VCaP (cell line): ENCODE measurements around the gene NFATC1.
"Not testable (repeated sequence)": the region's sequence is repeated elsewhere in the genome, so short reads cannot be mapped to it uniquely, and the experiment has no call there.

Experiments
- H3K27ac ChIP-seq: fragments of 450-650 bp; 2 replicates; pipeline ENCODE4 v1.5.1; 2017
- TF ChIP-seq, protein P1 (sequence below): fragments of 450-650 bp; conservative IDR thresholded peaks from 2 replicates; pipeline ENCODE4 v1.5.1; 2017; ENCODE audit warnings: mild to moderate bottlenecking, moderate library complexity

NFATC1 gene

GRCh38 chr18:79496978-79497637, 101.4 kb downstream of the NFATC1 start:
- H3K27ac ChIP-seq = no peak overlapping the region
- TF ChIP-seq, protein P1, sequence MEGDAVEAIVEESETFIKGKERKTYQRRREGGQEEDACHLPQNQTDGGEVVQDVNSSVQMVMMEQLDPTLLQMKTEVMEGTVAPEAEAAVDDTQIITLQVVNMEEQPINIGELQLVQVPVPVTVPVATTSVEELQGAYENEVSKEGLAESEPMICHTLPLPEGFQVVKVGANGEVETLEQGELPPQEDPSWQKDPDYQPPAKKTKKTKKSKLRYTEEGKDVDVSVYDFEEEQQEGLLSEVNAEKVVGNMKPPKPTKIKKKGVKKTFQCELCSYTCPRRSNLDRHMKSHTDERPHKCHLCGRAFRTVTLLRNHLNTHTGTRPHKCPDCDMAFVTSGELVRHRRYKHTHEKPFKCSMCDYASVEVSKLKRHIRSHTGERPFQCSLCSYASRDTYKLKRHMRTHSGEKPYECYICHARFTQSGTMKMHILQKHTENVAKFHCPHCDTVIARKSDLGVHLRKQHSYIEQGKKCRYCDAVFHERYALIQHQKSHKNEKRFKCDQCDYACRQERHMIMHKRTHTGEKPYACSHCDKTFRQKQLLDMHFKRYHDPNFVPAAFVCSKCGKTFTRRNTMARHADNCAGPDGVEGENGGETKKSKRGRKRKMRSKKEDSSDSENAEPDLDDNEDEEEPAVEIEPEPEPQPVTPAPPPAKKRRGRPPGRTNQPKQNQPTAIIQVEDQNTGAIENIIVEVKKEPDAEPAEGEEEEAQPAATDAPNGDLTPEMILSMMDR = no peak

- TF ChIP-seq, protein P1 = no peak
- H3K27ac ChIP-seq = no peak overlapping the region
These were observed 101.9 kb downstream of the NFATC1 start for GRCh38 chr18:79497638-79498081.

DNA sequence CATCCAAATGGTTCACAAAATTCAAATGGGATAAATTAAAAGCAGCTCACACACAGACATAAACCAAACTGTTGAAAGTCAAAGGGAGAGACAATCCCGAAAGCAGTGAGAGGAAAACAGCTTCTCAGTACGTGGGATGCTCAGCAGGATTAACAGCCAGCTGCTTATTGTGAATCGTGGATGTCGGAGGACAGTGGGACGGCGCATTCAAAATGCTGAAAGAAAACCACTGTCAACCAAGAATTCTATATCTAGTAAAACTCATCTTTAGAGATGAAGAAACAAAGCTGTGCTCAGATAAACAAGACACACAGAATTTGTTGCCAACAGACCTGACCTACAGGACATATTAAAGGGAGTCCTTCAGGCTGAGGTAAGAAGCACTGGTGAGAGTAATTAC, 102.9 kb downstream of the NFATC1 start:
- no peak overlapping the region for H3K27ac ChIP-seq
- TF ChIP-seq, protein P1 = no peak

GRCh38 chr18:79501006-79501405, 105.3 kb downstream of the NFATC1 start:
- TF ChIP-seq, protein P1 = no peak

DNA sequence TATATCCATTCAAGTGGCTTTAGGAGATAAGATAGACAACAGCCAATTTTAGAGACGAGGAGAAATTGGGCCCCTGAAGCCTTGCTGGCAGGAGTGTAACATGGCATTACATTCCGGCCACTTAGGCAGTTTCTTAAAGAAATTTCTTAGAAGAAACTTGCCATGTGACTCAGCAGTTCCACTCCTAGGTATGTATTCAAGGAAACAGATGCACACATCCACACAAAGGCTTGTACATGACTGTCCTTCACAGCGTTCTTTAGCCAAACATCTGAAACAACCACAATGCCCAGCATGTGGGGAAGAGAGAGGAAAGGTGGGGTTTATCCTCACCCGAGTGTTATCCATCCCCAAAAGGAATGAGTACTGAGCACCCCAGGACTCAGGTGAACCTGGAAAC, 107.1 kb downstream of the NFATC1 start:
- no peak overlapping the region for H3K27ac ChIP-seq
- TF ChIP-seq, protein P1 = no peak

More at GRCh38 chr18:79501006-79501405, 105.3 kb downstream of the NFATC1 start:
- H3K27ac ChIP-seq = no peak overlapping the region

DNA sequence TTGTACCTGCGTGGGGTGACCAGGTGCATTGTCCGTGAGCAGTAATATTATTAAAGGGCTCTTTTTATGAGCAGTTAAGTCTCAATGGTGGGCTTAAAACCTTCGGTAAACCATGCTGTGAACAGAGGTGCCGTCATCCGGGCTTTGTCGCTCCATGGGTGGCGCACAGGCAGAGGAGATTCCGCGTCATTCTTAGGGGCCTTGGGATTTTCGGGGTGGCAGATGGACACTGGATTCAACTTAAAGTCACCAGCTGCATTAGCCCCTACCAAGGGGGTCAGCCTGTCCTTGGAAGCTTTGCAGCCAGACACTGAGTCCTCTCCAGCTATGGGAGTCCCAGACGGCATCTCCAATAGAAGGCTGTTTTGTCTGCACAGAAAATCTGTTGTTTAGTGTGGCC, 107.7 kb downstream of the NFATC1 start:
- no peak overlapping the region for H3K27ac ChIP-seq
- TF ChIP-seq, protein P1 = no peak

- TF ChIP-seq, protein P1 = no peak
- H3K27ac ChIP-seq = no peak overlapping the region
These were observed 108.3 kb downstream of the NFATC1 start for GRCh38 chr18:79504034-79504433.

- not testable (repeated sequence) for H3K27ac ChIP-seq
These were observed 108.8 kb downstream of the NFATC1 start for GRCh38 chr18:79504495-79504894.

DNA sequence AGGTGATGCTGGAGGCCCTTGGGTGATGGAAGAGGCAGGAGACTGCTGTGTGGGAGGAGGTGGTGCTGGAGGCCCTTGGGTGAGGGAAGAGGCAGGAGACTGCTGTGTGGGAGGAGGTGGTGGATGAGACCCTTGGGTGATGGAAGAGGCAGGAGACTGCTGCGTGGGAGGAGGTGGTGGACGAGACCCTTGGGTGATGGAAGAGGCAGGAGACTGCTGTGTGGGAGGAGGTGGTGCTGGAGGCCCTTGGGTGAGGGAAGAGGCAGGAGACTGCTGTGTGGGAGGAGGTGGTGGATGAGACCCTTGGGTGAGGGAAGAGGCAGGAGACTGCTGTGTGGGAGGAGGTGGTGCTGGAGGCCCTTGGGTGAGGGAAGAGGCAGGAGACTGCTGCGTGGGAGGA, 109.7 kb downstream of the NFATC1 start:
- not testable (repeated sequence) for H3K27ac ChIP-seq
